Astrocyte of the cerebellum (primary cell): ENCODE data around the gene ANKRD13D.
"Not testable (repeated sequence)": the region's sequence is repeated elsewhere in the genome, so short reads cannot be mapped to it uniquely, and the experiment has no call there.

Source experiments
- DNase-seq: peaks from one replicate; pipeline ENCODE4 v3.0.0-alpha.2; 2011; ENCODE audit warnings: low read depth
- H3K4me3 ChIP-seq: 2 replicates; pipeline ENCODE4 v1.5.1; 2011; ENCODE audit warnings: mild to moderate bottlenecking, low read depth, low read length, moderate library complexity
- in situ Hi-C: cut with HindIII; loops from 2 replicates; pipeline ENCODE4 v1.10.0; 2017; ENCODE audit warnings: low sequenced_read_pairs
- TF ChIP-seq, protein P1 (sequence below): IDR thresholded peaks from 2 replicates; pipeline ENCODE4 v1.5.1; 2012; ENCODE audit warnings: low read length, low read depth, moderate library complexity, mild to moderate bottlenecking; ENCODE audit errors: missing control alignments

The ANKRD13D gene

DNA sequence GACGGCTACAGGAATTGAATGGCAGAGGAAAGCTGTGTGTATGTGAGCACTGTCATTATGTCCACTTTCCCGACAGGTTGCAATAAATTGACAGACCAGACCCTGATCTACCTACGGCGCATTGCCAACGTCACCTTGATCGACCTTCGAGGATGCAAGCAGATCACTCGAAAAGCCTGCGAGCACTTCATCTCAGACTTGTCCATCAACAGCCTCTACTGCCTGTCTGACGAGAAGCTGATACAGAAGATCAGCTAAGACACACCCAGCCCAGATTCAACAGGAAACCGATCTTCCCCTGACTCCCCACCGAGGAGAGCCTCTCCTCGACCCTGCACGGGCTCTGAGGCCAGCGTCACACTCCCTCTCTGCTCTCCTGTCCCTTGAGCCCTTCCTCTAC is 34.3 kb upstream of the ANKRD13D start:
- no peak overlapping the region for H3K4me3 ChIP-seq
- in situ Hi-C loops = loop anchor here (10.0 kb wide), 2 partner anchors 60 to 80 kb away; no protein-coding TSS in a partner anchor
- no peak for DNase-seq
- TF ChIP-seq, protein P1, sequence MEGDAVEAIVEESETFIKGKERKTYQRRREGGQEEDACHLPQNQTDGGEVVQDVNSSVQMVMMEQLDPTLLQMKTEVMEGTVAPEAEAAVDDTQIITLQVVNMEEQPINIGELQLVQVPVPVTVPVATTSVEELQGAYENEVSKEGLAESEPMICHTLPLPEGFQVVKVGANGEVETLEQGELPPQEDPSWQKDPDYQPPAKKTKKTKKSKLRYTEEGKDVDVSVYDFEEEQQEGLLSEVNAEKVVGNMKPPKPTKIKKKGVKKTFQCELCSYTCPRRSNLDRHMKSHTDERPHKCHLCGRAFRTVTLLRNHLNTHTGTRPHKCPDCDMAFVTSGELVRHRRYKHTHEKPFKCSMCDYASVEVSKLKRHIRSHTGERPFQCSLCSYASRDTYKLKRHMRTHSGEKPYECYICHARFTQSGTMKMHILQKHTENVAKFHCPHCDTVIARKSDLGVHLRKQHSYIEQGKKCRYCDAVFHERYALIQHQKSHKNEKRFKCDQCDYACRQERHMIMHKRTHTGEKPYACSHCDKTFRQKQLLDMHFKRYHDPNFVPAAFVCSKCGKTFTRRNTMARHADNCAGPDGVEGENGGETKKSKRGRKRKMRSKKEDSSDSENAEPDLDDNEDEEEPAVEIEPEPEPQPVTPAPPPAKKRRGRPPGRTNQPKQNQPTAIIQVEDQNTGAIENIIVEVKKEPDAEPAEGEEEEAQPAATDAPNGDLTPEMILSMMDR = no peak

DNA sequence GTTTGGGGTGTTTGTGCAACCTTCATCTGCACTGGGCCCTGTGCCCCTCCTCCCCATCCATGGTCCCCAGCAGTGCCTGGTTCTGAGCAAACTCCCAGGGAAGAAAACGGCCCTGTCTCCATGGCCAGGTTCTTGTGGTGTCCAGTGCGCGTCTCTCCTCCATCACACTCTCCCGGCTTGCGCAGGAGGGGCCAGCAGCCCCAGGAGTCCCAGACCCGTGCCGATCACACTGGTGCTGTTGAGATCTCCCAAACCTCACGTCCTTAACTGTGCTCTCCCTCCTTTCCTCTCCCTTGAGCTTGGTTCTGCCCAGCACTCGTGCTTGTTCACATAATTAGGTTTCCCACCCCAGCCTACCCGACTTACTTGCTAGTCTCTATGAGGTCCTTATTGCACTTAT is 33.8 kb upstream of the ANKRD13D start:
- TF ChIP-seq, protein P1 = no peak
- no peak for DNase-seq
- H3K4me3 ChIP-seq = no peak overlapping the region
- in situ Hi-C loops = loop anchor here (10.0 kb wide), 2 partner anchors 59 to 81 kb away; no protein-coding TSS in a partner anchor

DNA sequence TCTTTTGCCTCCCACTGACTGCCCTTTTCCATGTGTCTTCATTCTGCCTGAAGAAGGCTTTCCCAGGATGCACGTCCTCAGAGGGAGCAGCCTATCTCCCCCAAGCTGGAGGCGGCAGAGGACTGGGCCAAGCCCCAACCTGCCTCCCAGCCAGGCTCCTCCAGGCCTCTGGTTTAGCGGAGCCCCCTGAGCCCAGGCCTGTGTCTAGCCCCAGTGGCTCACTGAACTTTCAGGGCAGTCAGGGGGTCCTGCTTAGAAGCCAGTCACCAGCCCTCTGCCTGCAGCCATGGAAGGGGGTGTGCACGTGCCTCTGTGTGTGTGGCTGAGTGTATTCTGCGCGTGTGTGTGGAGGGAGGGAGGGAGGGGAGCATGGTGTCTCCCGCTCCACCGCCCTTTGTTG is 33.2 kb upstream of the ANKRD13D start:
- TF ChIP-seq, protein P1 = no peak
- in situ Hi-C loops = loop anchor here (10.0 kb wide), 2 partner anchors 59 to 81 kb away; no protein-coding TSS in a partner anchor
- DNase-seq = no peak
- no peak overlapping the region for H3K4me3 ChIP-seq

DNA sequence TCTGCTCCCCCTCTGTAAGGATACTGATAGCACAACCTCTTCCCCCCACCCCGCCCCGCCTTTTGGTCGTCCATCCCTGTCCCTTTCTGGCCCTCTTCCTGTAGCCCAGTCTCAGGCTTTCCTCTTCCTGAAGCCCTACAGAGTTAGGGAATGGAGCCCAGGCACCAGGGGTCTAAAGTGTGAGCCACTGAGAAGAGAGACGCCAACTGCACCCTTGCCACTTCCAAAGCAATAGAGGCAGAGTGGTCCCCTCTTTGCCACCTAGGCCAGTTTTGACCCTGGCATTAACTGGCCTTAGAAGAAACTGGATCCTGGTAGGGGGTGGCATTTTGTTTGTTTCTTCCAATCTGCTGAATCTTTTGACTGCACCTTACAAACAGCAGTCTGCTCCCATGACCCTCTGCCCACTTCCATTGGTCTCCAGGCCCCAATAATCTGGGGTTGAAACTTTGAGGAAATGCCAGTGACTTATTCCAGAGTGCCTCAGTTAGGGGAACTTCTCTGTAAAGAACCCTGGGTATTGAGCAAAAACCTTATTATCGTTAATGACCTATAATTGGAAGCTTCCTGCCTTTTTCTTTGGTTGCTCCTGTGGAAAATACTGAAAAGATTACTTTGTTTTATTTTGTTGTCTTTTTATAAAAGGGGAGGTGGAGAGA is 32.5 kb upstream of the ANKRD13D start:
- no peak for DNase-seq
- in situ Hi-C loops = loop anchor here (10.0 kb wide), 2 partner anchors 58 to 82 kb away; no protein-coding TSS in a partner anchor
- no peak overlapping the region for H3K4me3 ChIP-seq
- TF ChIP-seq, protein P1 = no peak

DNA sequence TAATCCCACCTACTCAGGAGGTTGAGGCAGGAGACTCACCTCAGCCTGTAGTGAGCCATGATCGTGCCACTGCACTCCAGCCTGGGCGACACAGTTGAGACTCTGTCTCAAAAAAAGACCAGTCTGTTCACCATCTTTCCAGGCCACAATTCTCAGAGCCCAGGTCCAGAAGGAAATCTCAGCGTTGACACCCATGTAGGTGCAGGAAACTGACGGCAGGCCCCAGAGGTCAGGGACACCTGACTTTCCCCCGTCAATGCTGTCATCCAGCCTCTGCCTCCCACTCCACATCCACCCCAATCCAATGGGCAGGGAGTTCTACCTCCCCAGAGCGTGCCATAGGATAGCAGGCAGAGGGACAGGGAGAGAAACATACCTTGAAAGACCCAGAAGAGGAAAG is 28.7 kb upstream of the ANKRD13D start:
- no peak overlapping the region for H3K4me3 ChIP-seq
- in situ Hi-C loops = no loop called here
- no peak for DNase-seq
- TF ChIP-seq, protein P1 = no peak

DNA sequence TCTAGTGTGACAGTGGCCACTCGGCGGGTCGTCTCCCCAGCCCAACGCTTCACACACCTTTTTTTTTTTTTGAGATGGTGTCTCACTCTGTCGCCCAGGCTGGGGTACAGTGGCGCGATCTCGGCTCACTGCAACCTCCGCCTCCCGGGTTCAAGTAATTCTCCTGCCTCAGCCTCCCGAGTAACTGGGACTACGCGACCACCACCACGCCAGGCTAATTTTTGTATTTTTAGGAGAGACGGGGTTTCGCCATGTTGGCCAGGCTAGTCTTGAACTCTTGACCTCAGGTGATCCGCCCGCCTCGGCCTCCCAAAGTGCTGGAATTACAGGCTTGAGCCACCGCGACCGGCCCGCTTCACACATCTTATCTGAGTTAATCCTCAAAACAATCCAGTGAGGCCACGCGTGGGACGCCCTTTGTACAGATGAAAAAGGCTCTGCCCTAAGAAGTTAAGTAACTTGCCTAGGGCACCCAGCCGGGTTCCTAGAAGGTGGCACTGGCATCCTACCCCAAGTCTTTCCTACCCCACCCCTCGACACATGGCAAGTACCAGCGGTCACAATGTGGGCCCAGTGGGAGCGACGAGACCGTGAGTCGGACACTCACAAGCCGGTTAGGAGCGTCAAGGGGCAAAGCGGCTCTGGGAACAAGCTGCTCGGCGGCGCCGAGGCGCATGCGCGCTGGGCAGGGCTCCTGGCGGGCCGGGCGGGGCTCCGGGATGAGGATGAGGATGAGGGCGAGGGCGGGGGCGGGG is 28.0 kb upstream of the ANKRD13D start:
- DNase-seq, in situ Hi-C loops: not testable (repeated sequence)
- H3K4me3 ChIP-seq = peak overlapping the region; percentile 35

DNA sequence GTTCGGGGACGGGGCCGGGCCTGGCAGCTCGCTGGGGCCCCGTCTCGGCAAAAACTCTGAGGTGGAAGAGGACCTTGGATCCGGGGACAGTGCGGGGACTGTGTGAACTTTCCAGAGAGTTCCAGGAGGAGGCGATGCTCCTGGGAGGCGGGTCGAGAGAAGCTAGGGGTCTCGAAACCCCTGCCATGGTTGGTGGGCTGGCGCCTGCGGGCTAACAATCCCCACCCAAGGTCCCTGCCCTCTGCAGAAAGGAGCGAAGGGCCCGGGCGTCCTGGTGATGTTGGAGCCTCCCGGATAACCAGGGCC is 27.5 kb upstream of the ANKRD13D start:
- in situ Hi-C loops = no loop called here
- TF ChIP-seq, protein P1 = peak; percentile 32
- no peak for DNase-seq
- peak overlapping the region; percentile 35 for H3K4me3 ChIP-seq
